GM19397 (cell line): ENCODE data around the gene RSPRY1.
"Not testable (repeated sequence)": the region's sequence is repeated elsewhere in the genome, so short reads cannot be mapped to it uniquely, and the experiment has no call there.

Source experiments
- ATAC-seq: cut with Tn5 transposase; IDR thresholded peaks from one replicate; pipeline ENCODE4 v1.9.1; 2021; ENCODE audit warnings: mild to moderate bottlenecking, moderate library complexity; ENCODE audit not compliant: unreplicated experiment

The RSPRY1 gene

DNA sequence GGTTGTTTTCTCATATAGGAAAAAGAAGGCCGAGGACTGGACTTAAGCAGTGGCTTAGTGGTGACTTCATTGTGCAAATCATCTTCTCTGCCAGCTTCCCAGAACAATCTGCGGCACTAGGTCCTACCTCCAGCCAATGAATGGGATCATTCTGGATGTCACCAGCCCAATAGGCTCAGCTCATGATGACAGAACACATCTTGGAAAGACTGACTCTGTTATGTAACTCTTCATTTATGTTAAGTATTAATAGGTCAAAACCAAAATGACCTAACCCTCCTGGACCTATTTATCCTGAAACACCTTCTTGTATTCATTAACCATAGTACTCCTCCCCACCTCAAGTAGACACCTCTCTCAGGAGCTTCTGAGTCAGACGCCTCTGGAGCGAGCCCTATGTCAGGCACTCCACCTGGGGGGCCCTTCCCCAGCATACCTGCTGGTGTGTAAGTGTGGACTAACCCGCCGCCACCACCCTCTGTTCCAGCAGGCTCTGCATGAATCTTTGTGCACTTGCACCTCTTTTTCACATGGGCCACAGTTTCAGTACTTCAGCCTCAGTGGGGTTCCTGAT lies 66.1 kb downstream of the RSPRY1 start:
- ATAC-seq = no peak

DNA sequence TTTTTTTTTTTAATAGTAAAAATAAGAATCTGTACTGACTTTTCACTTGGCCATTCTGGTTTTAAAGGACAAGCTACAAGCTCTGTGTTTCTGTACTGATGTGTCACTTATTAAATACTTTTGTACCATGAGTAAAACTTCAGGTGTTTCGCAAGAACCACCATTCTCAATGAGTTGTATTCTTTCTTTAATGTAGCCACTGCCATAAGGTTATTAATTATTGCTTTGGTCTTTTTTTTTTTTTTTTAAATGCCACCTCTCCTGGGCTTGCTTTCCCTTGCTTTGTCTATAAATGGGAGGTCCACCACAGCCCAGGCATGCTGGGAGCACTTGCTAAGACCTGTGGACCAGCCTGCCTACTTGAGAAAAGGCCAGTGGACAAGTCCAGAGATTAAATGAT lies 67.3 kb downstream of the RSPRY1 start:
- no peak for ATAC-seq

DNA sequence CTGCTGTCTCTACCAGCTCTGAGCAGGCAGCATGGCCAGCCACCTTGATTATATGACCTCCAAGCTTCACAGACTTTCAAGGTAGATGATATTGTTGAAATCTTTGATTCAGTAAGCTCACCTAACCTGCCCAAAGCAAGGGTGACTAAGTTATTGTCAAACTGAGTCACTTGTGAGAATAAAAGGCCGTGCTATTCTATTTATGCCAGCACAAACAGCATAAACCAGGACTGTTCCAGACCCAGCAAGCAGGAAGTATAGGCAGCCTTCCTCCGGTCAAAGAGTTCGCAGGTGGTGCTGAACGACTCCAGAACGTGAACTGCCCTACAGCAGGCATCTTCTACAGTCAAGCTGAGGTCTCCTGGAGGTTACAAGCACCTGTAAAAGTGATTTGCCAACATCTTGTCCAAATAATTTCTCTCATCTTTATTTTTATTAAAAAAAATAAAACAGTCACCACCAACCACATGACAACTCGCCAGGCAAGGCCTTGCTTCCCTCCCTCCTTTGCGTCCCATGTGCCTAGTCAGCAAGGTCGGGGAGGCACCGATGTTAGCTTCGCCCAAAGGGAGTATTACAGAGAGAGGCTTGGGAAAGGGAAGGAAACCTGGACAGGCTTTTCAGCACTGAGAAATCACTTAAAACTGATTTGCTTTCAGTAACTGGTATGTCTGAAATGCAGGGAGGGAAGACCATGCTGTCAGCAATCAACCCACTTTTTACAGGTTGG lies 69.7 kb downstream of the RSPRY1 start:
- no peak for ATAC-seq

DNA sequence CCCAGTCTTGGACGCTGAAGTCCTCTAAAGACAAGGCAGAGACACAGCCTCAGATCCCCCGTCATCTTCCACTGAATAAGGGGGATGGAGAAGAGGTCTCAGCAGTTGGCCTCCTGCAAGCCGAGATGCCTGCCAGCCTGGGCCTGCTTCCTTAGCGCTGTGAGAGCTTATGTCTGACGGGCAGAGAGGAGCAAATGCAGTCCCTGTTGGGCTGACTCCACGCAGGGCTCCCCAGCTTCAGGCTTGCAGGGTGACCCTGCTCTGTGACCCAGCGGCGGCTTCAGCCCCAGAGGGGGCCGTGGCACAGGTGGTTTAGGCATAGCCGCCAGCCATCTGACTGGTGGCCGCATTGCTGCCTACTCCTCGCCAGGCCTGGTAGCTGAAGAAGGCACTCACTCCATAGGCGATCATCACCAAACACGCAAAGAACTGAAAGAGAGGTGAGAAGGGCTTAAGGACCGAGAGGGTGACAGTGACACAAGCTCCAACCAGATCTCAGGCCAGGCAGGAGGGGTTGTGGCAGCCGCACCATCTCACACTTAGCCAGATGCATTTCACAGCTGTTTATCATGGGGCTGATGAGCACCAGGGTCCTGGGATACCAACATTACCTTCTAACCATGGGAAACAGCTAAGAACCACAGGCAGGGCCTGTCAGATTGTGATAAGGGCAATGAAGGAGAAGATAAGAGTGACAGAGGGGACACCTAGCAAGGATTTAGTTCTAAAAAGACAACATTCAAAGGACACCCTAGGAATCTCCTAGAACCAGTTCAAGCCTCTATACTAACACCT lies 70.7 kb downstream of the RSPRY1 start:
- no peak for ATAC-seq

DNA sequence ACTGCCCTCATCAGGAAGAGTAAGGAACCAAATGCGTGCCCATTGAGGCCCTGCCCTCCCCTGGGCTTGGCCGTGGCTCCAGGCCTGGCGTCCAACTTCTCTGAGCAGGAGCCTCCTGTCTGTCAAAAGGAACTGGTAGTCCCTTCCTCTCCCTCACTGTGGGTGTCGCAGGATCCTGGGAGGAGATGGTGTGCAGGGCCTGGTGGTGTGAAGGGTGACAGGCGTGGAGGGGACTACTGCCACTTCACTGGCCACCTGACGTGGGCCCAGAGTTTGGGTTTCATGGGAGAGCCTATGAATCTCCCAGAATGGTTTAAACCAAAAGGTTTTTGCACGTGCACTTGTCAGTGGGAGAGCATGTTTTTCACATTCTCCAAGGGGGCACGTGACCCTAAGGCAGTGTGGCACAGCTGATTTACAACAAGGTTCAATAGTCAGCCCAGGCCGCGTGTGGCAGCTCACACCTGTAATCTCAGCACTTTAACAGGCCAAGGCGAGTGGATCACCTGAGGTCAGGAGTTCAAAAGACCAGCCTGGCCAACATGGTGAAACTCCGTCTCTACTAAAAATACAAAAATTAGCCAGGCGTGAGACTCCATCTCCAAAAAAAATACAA lies 71.4 kb downstream of the RSPRY1 start:
- no peak for ATAC-seq

DNA sequence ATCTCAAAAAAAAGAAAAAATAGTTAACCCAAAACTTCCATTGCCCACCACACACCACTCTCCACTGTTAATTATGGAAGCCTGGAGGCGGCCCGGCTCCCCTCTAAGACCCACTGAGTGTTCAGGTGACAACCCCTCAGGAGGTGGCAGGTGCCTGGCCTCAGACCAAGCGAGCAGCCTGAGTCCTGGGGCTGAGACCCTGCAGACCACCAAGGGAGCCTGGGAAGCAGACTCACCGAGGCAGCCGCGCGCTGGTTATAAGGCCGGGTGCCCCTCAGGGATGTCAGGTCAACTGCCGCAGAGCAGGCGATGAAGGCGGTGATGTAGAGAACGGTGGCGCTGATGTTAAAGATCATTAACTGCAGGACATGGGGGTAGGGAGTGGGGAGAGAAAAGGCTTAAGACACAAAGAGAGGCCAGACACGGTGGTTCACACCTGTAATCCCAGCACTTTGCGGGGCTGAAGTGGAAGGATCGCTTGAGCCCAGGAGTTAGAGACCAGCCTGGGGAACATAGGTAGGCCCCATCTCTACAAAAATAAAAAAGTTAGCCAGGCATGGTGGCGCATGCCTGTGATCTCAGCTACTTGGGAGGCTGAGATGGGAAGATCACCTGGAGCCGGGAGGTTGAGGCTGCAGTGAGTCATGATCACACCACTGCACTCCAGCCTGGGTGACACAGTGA lies 72.2 kb downstream of the RSPRY1 start:
- no peak for ATAC-seq

DNA sequence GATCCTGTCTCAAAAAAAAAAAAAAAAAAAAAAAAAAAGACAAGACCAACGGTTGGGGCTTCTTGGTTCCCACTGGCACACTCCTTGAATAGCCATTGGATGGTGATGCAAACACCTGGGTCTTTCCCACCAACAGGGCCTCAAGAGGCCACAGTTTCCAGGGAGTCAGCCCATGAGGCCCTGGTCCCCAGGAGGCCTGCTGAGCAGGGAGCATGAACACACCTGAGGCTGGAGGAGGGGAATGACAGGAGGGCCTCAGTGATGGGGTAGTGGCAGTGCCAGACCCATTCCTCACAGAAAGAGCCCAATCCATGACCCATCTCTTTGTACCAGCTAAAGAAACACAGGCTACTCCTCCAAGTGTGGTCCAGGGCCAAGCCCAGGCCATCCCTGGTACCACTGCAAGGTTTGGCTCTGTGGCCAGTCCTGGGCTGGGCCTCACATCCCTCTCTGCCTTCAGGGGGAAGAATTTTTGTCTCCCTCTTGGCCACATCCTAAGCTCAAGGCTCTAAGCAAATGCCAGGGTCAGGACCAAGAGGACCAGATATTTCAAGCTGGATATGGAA lies 72.9 kb downstream of the RSPRY1 start:
- no peak for ATAC-seq

DNA sequence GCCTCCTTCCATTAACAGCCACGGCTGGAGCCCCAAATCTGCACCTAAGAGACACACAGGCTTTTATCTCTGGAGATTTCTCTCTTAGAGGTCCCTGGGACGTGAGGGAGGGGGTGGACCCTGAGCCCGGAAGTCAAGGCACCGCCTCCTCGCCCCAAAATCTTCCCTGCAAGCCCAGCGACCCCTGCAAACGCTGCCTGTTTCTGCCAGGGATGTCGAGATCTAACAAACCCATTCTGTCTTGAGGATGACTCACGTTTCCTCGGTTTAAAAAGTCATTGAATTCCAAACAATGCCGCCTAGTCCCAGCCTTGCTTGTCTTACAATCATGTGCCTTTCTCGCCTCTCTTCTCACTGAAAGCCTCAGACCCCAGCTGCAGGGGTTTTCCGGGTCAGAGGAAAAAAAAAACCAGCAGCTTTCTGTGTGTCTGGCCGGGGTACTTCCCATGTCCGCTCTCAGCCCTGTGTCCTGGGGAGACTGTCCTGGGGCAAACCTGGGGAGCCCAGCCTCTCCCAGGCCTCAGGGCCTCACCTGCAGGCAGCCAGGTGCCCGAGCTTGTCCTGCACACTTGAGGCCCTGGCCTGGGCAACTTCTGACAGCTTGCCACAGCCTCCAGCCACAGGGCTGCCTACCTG lies 74.3 kb downstream of the RSPRY1 start:
- ATAC-seq = no peak

DNA sequence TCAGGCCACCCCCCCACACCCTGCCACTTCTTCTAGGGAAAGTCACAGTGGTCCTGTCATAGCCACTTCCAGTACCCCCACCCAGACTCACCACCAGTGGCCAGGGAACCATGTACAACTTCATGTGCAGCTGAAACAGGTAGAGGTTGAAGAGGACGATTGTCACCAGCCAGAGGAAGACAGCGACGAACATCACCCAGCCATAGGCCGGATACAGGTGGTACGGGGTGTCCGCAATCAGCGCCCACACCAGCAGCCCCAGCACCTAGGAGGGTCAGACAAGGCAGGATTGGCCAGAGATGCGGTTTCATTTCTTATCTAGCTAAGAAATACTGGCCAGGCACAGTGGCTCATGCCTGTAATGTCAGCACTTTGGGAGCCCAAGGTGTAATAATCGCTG lies 75.7 kb downstream of the RSPRY1 start:
- ATAC-seq = no peak

DNA sequence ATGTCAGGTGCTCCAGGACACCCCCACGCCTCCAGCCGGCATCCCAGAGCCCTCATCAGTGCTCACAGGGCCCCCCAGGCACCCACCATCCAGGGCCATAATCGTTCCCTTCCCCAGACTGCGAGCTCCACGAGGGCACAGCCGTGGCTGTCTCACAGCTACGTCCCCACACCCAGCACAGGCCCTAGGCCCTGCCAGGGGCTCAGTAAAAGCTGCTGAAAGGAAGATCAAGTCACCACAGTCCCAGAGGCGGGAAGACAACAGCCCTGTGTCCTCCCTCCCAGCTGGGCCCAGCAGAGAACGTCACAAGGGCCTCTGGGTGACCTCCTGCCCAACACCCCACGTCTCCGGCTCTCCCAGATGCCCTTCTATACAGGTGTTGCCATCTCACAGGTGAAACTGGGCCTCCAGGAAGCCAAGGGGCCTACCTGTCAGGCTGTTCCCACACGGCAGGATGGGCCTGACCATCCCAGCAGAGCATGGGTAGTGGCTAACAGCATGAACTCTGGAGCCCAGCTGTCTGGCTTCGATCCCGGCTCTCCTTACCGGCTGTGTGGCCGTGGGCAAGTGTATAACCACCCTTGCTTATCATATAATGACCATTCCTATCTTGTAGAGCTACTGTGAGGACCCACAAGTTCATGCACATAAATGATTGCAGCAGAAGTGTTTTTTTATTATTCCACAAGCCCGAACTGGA lies 76.9 kb downstream of the RSPRY1 start:
- ATAC-seq = no peak

DNA sequence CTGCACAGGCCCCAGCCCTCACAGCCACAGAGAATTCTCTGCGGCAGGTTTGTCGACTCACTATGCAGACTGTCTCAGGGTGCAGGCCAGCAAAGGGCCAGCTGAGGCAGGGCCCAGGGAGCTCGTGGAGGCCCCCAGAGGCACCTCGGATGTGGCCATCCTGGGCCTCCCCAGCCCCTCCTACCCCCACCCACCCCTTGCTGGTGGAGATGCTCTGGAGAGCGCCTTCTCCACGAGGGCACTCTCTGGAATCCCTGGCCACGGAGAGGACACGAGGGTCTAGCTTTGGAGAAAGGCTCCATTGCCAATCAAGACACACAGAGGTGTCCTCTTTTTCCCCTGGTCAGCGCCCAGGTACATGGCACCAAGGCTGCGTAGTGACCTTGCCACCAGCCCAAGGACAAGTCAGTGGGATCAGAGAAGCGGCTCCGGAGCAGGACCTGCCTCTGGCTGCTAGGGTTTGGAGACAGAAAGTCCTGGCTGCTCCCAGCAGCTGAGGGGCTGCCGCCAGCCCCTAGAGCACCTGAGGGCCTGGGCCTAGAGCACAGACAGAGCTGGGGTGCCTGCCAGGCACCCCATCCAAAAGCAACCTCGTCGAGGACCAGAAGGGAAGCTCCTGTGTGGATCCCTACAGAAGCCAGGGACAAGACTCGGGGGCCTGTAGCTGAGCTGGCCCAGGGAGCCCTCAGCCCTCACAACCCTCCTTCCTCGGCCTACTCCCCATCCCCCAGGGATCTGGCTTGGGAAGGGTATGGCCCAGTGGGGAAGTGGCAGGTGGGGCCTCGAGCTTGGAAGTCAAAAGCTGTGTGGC lies 77.6 kb downstream of the RSPRY1 start:
- ATAC-seq = no peak

DNA sequence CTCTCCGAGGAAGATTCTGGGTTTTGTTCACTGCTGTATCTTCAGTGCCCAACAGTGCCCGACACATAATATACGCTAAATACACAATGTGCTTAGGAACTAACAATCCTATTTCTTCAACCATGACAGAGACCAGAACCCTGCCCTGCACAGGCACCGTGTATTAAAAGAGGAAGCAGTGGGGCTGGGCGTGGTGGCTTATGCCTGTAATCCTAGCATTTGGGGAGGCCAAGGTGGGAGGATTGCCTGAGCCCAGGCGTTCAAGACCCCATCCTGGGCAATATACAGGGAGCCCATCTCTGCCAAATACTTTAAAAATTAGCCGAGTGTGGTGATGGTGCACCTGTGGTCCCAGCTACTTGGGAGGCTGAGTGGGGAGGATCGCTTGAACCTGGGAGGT lies 78.3 kb downstream of the RSPRY1 start:
- ATAC-seq = no peak

DNA sequence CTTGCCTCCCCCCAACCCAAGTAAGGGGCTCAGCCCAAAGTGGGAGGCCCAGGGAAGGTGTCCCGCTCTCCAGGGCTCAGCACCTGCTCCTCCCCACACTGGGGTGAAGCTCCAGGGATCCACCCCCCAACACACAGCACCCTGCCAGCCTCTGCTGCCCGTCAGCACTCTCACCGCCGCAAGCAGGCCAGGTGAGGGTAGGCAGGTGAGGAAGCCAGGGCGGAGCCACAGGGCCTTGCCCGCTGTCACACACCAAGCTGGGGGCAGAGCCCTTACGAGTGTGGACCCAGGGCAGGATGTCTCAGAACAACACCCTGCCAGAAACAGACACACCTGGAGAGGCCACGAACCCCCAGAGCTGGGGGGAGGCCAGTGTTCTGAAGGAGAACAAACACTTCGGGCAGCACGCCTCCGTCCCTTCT lies 78.8 kb downstream of the RSPRY1 start:
- no peak for ATAC-seq

DNA sequence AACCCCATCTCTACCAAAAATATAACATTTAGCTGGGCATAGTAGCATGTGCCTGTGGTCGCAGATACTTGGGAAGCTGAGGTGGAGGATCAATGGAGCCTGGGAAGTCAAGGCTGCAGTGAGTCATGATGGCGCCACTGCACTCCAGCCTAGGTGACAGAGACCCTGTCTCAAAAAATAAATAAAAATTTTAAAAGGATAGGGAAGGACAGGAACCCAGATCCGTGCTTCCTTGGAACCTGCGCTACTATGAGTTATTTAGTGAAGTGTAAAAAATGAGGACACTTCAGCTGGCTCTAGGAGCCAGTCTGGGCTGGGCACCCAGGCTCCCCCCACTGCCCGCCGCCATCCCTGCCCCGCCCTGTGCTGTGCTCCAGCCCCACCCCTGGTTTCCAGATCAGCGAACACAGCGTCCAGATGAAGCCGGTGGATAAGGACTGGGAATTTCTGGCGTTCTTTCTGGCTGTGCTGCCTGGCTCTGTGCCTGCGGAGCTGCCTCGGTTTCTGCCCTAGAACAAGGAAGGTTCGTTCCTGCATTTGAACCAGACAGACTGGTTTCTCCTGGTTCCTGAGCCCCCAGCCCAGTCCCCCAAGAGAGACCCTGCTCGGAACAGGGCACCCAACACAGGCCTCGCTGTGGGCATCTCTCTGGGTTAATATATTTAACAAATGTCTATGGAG lies 79.9 kb downstream of the RSPRY1 start:
- no peak for ATAC-seq

DNA sequence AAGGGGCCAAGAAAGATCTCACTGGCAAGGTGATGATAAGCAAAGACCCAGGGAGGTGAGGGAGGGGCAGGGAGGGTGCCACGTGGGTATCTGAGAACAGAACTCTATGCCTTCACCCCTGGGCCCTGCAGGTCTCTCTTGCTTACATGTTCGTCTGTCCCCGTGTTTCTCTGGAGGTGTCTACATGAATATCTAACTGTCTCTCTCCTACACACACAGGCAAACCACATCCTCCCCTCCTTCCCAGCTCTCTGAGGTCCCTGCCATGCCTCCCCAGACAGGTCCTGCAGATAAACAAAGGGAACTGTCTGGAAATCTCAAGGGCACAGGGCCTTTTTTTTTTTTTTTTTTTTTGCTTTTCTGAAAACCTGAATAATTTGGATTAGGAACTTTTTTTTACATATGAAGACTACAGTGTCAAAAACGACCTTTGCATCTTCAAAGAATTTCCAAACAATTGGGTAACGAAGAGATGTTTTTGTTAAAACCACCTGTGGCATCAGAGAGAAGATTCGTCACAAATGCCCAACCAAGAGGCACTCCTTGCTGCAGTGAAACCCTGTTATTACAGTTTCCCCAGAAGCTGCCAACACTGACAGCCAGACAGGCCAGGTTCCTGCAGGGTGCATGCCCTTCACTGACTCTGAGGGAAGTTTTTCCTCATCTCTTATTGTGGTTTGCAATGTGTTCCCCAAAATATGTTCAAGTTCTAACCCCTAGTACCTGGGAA lies 80.6 kb downstream of the RSPRY1 start:
- no peak for ATAC-seq

DNA sequence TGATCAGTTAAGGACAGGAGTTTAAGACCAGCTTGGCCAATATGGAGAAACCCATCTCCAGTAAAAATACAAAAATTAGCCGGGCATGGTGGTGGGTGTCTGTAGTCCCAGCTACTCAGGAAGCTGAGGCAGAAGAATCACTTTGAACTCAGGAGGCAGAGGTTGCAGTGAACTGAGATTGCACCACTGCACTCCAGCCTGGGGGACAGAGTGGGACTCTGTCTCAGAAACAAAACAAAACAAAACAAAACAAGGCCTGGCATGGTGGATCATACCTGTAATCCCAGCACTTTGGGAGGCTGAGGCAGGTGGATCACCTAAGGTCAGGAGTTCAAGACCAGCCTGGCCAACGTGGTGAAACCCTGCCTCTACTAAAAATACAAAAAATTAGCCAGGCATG lies 81.2 kb downstream of the RSPRY1 start:
- not testable (repeated sequence) for ATAC-seq
